Femur (tissue), 1 donor: ENCODE measurements around the gene ELOF1.
"Not testable (repeated sequence)": the region's sequence is repeated elsewhere in the genome, so short reads cannot be mapped to it uniquely, and the experiment has no call there.

ENCODE experiments used
- DNase-seq: peaks from one replicate; pipeline ENCODE4 v3.0.0-alpha.2; 2017

ELOF1 gene

DNA sequence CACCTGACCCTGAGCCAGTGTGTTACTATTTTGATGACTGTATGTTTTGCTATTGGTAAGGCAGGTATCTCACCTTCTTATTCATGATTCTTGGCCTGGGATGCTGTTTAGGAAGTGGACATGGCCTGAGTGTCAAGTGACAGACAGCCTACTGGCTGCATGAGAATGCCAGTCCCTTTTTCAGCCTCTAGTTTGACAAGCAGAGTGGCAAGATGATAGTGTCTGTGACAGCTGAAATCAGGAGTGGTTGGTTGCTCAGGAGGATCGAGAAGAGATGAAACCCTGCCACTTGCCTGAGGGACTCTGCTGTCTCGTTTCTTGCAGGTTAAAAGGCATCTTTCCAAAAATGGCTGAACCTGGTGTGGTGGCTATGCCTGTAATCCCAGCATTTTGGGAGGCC, 7.1 kb upstream of the ELOF1 start:
- no peak for DNase-seq

DNA sequence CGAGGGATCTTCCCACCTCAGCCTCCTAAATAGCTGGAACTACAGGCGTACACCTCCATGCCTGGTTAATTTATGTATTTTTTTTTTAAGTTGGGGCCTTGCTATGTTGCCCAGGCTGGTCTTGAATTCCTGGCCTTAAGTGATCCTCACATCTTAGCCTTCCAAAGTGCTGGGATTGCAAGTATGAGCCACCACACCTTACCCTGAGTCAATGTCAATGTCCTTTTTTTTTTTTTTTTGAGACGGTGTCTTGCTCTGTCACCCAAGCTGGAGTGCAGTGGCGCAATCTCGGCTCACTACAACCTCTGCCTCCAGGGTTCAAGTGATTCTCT, 6.6 kb upstream of the ELOF1 start:
- DNase-seq = not testable (repeated sequence)

GRCh38 chr19:11564082-11564807, 5.2 kb upstream of the ELOF1 start:
- not testable (repeated sequence) for DNase-seq

GRCh38 chr19:11563532-11563931, 4.5 kb upstream of the ELOF1 start:
- no peak for DNase-seq

- no peak for DNase-seq
Measured at GRCh38 chr19:11560404-11561051, 1.5 kb upstream of the ELOF1 start.

DNA sequence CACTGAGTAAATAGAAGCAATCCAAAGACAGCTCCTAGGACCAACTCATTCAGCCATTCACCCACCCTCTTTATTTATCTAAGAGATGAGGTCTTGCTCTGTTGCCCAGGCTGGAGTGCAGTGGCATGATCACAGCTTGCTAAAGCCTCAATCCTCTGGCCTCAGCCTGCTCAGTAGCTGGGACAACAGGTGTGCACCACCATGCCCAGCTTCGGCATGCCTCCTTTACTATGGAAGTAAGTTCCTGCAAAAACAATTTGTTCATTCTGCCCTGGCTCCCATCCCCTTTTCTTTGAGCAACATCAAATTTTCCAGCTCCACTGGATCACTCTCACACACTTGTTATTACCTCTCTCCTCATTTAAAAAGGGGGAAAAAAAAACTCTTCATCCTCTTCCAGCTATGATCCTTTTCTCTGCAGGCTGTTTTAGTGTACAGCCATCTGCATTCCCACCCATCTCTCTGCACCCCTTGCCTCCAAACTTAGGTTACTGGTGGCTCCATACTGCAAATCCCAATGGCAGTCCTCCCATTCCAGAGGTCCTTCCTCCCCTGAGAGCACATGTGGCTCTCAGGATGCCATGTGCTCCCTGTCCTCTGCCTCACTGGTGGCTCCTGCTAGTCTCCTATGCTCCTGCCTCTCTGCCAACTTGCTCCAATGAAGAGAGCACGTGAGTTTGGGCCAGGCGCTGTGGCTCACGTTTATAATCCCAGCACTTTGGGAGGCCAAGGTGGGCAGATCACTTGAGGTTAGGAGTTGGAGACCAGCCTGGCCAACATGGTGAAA, 2.2 kb downstream of the ELOF1 start:
- no peak for DNase-seq

GRCh38 chr19:11555246-11555645, 3.8 kb downstream of the ELOF1 start:
- no peak for DNase-seq

GRCh38 chr19:11554160-11554559, 4.9 kb downstream of the ELOF1 start:
- DNase-seq = no peak

DNA sequence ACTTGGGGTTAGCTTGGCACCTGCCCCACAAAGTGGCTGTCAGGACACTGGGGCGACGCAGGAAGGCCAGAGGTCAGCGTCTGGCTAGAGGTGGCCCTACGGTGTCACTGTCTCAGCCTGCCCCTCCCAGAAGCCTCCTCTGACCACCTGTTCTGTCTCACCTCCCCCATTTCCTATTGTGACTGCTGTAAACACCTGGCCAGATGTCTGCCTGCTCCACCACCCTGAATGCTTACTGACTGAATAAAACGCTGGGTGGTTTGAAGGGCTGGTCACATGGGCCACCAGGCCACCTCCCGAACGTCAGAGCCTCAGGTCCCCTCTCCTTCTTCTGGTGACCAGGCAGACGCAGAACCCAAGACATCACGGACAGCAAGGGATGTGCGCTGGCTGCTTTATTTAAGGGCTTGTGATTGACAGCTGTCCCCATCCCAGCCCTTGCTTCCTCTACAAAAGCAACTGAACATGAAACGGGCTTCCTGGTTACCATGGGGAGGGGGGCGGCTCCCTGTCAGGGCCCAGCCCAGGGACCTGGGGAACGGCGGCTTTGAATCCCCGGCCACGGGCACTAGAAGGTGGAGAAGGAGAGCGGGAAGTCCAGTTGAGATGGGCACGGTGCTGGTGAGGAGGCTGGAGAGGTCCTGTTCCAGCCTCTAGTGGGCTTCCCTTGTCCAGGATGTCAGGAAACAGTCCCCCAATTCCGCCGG, 6.2 kb downstream of the ELOF1 start:
- DNase-seq = no peak

- no peak for DNase-seq
Measured at GRCh38 chr19:11551603-11552235, 7.3 kb downstream of the ELOF1 start.

GRCh38 chr19:11550265-11550664, 8.8 kb downstream of the ELOF1 start:
- DNase-seq = no peak

- DNase-seq = no peak
Measured at GRCh38 chr19:11549386-11549953, 9.6 kb downstream of the ELOF1 start.

- DNase-seq = no peak
Measured at GRCh38 chr19:11547929-11548700, 10.9 kb downstream of the ELOF1 start.

GRCh38 chr19:11541238-11541637, 17.8 kb downstream of the ELOF1 start:
- DNase-seq = no peak

DNA sequence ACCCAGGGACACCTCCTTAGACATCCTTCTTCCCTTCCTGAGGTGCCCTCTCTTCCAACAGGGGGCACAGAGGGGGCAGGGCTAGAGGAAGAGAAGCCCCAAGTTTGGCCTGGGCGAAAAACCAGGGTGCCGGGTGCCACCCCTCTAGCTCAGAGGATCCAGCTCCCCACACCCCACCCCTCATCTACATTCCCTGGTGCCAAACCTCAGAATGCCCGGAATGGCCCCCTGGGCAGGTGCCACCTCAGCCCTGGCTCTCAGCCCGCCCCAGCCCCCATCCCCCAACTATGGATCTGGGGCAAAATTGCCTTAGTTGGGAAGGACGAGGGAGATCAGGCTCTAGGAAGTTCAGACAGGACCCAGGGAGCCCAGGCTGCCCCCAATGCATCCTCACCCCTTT, 18.4 kb downstream of the ELOF1 start:
- no peak for DNase-seq

DNA sequence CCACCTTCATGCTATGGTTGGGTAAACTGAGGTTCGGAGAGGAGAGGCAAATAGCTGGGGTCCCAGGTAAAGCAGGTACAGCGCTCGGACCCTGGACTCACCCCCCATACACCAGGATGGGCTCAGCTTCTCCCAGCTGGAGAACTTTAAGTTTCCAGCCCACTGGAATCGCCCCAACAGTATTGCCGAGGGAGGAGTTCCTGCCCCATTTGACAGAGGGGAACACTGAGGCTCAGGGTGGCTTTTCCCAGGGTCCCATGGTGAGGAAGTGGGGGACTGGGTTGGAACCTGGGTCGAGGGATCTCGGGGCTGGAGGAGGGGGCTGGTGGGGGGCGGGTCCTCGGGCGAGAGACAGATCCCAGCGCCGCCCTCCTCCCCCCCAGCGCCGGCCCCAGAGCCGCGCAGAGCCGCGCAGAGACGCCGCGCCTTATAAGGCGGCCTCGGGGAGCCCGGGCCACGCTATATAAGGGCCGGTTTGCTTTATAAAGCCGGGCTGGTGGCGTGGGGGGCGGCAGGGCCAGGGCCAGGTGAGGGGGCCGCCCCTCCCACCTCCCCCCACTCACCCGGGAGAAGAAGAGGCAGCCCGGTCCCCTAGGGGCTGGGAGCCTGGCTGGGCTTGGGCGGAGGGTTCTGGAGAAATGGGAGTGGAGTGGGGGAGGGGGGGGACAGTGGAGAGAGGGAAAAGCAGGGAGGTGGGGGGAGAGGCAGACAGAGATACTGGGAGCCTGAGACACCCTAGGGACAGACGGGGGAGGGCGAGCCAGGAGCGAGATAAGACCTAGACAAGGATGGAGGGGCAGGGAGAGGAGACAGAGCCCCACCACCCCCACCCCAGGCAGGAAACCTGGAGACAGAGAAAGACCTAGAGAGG, 19.3 kb downstream of the ELOF1 start:
- DNase-seq = peak; percentile 52

GRCh38 chr19:11538232-11539036, 20.6 kb downstream of the ELOF1 start, which contains the start of gene CNN1:
CNN1 (plus strand) TSS chr19:11538851; CDS start chr19:11538928, 77 bp downstream.
- peak; percentile 86 for DNase-seq

DNA sequence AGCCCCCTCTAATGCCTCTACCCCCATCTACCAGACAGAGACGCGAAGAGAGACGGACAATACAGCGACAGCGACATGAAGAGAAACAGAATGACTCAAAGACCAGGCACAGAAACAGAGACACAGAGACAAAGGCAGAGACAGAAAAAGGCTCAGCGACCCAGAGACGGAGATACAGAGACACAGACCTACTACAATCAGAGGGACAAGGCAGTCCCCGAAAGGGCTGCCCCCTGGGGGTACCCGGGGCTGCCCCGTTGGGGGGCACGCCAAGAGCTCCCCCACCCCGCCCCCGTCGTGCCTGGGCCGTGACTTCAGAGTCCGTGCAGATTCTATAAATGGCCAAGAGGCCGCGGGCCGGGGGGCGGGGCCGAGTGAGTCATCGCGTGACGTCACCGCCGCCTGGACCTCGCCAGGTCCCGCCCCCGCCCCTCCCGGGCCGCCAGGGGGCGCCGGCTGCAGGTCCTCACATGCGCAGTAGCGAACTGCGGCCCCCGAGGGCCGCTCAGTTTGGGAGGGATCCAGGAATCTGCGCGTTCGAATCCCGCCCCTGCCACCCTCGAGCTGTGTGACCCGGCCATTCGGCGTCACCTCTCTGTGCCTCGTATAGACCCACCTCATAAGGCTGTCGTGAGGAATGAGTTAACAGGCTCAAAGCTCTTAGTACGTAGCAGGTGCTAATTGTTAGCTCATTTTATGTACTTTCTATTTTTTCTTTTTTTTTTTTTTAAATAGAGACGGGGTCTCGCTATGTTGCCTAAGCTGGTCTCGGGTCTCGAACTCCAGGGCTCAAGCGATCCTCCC, 23.0 kb downstream of the ELOF1 start:
- peak; percentile 88 for DNase-seq

DNA sequence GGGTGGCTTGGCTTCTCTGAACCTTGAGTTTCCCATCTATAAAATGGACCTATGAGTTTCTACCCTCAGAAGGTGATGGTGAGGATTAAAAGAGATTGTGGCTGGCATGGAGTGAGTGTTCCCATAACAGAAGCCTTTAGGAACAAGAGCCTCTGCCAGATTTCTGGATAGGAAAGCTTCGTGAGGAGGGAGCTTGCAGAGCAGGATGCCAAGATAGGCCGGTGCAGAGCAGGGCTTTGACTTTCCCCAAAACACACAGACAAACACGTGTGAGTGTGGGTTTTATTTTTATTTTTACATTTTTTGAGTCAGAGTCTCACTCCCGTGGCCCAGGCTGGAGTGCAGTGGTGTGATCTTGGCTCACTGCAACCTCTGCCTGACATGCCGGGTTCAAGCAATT, 24.1 kb downstream of the ELOF1 start:
- DNase-seq = no peak
